Transverse colon (tissue), 4 donors: ENCODE data around the gene CAMTA1.

ENCODE experiments used
- CTCF ChIP-seq, 5 experiments: fragments of 200-600 bp in 3 of 5; fragments of 450-650 bp in 2 of 5; sonication (generic) in 3 of 5; IDR thresholded peaks; 1 replicate in 2 of 5; 2 replicates in 3 of 5; pipeline ENCODE4 v1.5.1; 2016 to 2017; ENCODE audit warnings: antibody characterized with exemption in 5 of 5, inconsistent platforms in 3 of 5, mild to moderate bottlenecking in 2 of 5, moderate library complexity in 1 of 5
- EP300 ChIP-seq: sonication (generic); formaldehyde crosslinking; IDR thresholded peaks from one replicate; pipeline ENCODE4 v1.6.1; 2017; ENCODE audit warnings: antibody characterized with exemption, low read depth
- POLR2A ChIP-seq: fragments of 450-650 bp; IDR thresholded peaks from one replicate; pipeline ENCODE4 v1.6.1; 2016; ENCODE audit warnings: antibody characterized with exemption, mild to moderate bottlenecking, moderate library complexity
- POLR2AphosphoS5 ChIP-seq, 3 donors: sonication (generic); formaldehyde crosslinking; IDR thresholded peaks; one replicate each; pipeline ENCODE4 v1.6.1; 2016; ENCODE audit warnings: antibody characterized with exemption in 3 of 3

- TF ChIP-seq CTCF (IDR thresholded peaks at IDR 0.05) (no peak), POLR2A (no peak), POLR2AphosphoS5 (IDR thresholded peaks at IDR 0.05) (no peak), EP300 (no peak)
Observed at GRCh38 chr1:7638078-7638477, 852.8 kb downstream of the CAMTA1 start.
